ENCODE results near the gene FSIP1. TPM values are rescaled to one million over a fixed set of nuclear protein-coding genes. Genes with fewer than 3 reads are reported as not detected.

Gene FSIP1
- total RNA-seq, 1 experiment from 2014 or later = 0.61 TPM

- TF ChIP-seq, protein P1, sequence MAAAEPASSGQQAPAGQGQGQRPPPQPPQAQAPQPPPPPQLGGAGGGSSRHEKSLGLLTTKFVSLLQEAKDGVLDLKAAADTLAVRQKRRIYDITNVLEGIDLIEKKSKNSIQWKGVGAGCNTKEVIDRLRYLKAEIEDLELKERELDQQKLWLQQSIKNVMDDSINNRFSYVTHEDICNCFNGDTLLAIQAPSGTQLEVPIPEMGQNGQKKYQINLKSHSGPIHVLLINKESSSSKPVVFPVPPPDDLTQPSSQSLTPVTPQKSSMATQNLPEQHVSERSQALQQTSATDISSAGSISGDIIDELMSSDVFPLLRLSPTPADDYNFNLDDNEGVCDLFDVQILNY (CRISPR knock-in tag; IDR thresholded peaks at IDR 0.05) = peak; percentile 88
- peak; percentile 48; the same call in 1 of the 2 replicates for TF ChIP-seq SP1 (CRISPR knock-in tag; conservative IDR thresholded peaks at IDR 0.05)
- TF ChIP-seq GABPB1 (CRISPR knock-in tag; IDR thresholded peaks at IDR 0.05) = peak; percentile 36; the same call in 1 of the 2 replicates
- peak; percentile 32; the same call in 1 of the 2 replicates for TF ChIP-seq FOXK1 (CRISPR knock-in tag; IDR thresholded peaks at IDR 0.05)
- TF ChIP-seq, protein P2, sequence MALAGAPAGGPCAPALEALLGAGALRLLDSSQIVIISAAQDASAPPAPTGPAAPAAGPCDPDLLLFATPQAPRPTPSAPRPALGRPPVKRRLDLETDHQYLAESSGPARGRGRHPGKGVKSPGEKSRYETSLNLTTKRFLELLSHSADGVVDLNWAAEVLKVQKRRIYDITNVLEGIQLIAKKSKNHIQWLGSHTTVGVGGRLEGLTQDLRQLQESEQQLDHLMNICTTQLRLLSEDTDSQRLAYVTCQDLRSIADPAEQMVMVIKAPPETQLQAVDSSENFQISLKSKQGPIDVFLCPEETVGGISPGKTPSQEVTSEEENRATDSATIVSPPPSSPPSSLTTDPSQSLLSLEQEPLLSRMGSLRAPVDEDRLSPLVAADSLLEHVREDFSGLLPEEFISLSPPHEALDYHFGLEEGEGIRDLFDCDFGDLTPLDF (CRISPR knock-in tag; IDR thresholded peaks at IDR 0.05) = peak; percentile 61; the same call in 1 of the 2 replicates
- no peak for TF ChIP-seq CTCF (IDR thresholded peaks at IDR 0.05)
- TF ChIP-seq PRRX2 (CRISPR knock-in tag; IDR thresholded peaks at IDR 0.05) = peak; percentile 39; the same call in 1 of the 2 replicates
- TF ChIP-seq SMAD3 (CRISPR knock-in tag; IDR thresholded peaks at IDR 0.05; ENCODE audit: borderline replicate concordance) = no peak
- peak; percentile 89 for TF ChIP-seq TEAD4 (CRISPR knock-in tag; IDR thresholded peaks at IDR 0.05)
- TF ChIP-seq ZNF532 (CRISPR knock-in tag; IDR thresholded peaks at IDR 0.05; ENCODE audit: borderline replicate concordance) = no peak
- TF ChIP-seq, protein P3, sequence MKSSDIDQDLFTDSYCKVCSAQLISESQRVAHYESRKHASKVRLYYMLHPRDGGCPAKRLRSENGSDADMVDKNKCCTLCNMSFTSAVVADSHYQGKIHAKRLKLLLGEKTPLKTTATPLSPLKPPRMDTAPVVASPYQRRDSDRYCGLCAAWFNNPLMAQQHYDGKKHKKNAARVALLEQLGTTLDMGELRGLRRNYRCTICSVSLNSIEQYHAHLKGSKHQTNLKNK (CRISPR knock-in tag; IDR thresholded peaks at IDR 0.05) = no peak
- no peak for TF ChIP-seq ELF4 (CRISPR knock-in tag; IDR thresholded peaks at IDR 0.05; ENCODE audit: low read depth)
- TF ChIP-seq ZNF425 (CRISPR knock-in tag; conservative IDR thresholded peaks at IDR 0.05) = 0 out of 2 replicates have a peak, but pooled peaks have one; percentile 19
- peak; percentile 73; the same call in 1 of the 2 replicates for TF ChIP-seq HMGXB4 (CRISPR knock-in tag; IDR thresholded peaks at IDR 0.05)
- TF ChIP-seq ZSCAN18 (CRISPR knock-in tag; IDR thresholded peaks at IDR 0.05) = no peak
- TF ChIP-seq, protein P4, sequence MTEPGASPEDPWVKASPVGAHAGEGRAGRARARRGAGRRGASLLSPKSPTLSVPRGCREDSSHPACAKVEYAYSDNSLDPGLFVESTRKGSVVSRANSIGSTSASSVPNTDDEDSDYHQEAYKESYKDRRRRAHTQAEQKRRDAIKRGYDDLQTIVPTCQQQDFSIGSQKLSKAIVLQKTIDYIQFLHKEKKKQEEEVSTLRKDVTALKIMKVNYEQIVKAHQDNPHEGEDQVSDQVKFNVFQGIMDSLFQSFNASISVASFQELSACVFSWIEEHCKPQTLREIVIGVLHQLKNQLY (CRISPR knock-in tag; IDR thresholded peaks at IDR 0.05) = no peak
- peak; percentile 85 for TF ChIP-seq NFATC4 (CRISPR knock-in tag; IDR thresholded peaks at IDR 0.05)
- TF ChIP-seq, protein P5, sequence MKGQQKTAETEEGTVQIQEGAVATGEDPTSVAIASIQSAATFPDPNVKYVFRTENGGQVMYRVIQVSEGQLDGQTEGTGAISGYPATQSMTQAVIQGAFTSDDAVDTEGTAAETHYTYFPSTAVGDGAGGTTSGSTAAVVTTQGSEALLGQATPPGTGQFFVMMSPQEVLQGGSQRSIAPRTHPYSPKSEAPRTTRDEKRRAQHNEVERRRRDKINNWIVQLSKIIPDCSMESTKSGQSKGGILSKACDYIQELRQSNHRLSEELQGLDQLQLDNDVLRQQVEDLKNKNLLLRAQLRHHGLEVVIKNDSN (CRISPR knock-in tag; IDR thresholded peaks at IDR 0.05) = 0 out of 2 replicates have a peak, but pooled peaks have one; percentile 8
- TF ChIP-seq CREM (CRISPR knock-in tag; IDR thresholded peaks at IDR 0.05) = no peak
- peak; percentile 47; the same call in 1 of the 2 replicates for TF ChIP-seq ZNF317 (CRISPR knock-in tag; IDR thresholded peaks at IDR 0.05; ENCODE audit: borderline replicate concordance, low read depth)
- no peak for TF ChIP-seq ATF3 (CRISPR knock-in tag; conservative IDR thresholded peaks at IDR 0.05)
These were observed 202.0 kb downstream of the FSIP1 start, which contains the start of gene THBS1 (continued) for GRCh38 chr15:39580485-39581241.
